ENCODE data around the gene SOWAHB. TPM values are rescaled to one million over a fixed set of nuclear protein-coding genes. Genes with fewer than 3 reads are reported as not detected.

The SOWAHB gene
- total and polyA plus RNA-seq, 12 donors, result 0.07 to 0.12 TPM; not detected in 10

GRCh38 chr4:76857074-76857409 is 40.9 kb downstream of the SOWAHB start:
- intact Hi-C loops (cut with DNase I), result no loop called here
- H3K4me1 ChIP-seq, result peaks cover 0 to 17% (median 3%) of the 10 kb centered on the region in 9 donors
- 58 to 70% methylated on average over 2 of the region's 2 CpGs for WGBS, 2 donors
- TF ChIP-seq CTCF (IDR thresholded peaks at IDR 0.05), result no peak
- DNase-seq, result no peak
- ATAC-seq, result peak in 3 of 8 donors; percentile 34 to 75 (median 50)
- H3K9me3 ChIP-seq, result no peaks in the 10 kb centered on the region
- no peaks in the 10 kb centered on the region for H3K27me3 ChIP-seq
- H3K27ac ChIP-seq, result peak overlapping the region in 3 of 10 donors; percentile 34 to 52 (median 36)
- H3K36me3 ChIP-seq, result no peaks in the 10 kb centered on the region
- no peak overlapping the region for H3K4me3 ChIP-seq

- DNase-seq (no peak), ATAC-seq (peak in 4 of 8 donors; percentile 29 to 35 (median 32))
- 47 to 53% methylated on average over 4 of the region's 4 CpGs for WGBS, 2 donors
- Histone ChIP-seq H3K27me3 (no peaks in the 10 kb centered on the region), H3K4me1 (peaks cover 0 to 17% (median 3%) of the 10 kb centered on the region in 9 donors), H3K9me3 (no peaks in the 10 kb centered on the region), H3K4me3 (no peak overlapping the region), H3K36me3 (no peaks in the 10 kb centered on the region), H3K27ac (peak overlapping the region in 3 of 10 donors; percentile 34 to 52 (median 36))
- TF ChIP-seq CTCF (IDR thresholded peaks at IDR 0.05), result no peak
- intact Hi-C loops (cut with DNase I), result no loop called here
These were observed 41.5 kb downstream of the SOWAHB start for GRCh38 chr4:76856243-76857073.

- peaks cover 0 to 18% (median 3%) of the 10 kb centered on the region in 9 donors for H3K4me1 ChIP-seq
- no peak overlapping the region for H3K27ac ChIP-seq
- intact Hi-C loops (cut with DNase I), result no loop called here
- no peak overlapping the region for H3K4me3 ChIP-seq
- no peaks in the 10 kb centered on the region for H3K36me3 ChIP-seq
- TF ChIP-seq CTCF (IDR thresholded peaks at IDR 0.05), result no peak
- ATAC-seq, result peak in 2 of 8 donors; percentile 39 to 42
- H3K9me3 ChIP-seq, result no peaks in the 10 kb centered on the region
- no peak for DNase-seq
- 85 to 89% methylated on average over 8 of the region's 8 CpGs for WGBS, 2 donors
- no peaks in the 10 kb centered on the region for H3K27me3 ChIP-seq
These were observed 43.1 kb downstream of the SOWAHB start for GRCh38 chr4:76854858-76855257.

GRCh38 chr4:76851375-76851774 is 46.6 kb downstream of the SOWAHB start:
- no peak overlapping the region for H3K4me3 ChIP-seq
- WGBS, 2 donors, result 76 to 93% methylated on average over 2 of the region's 2 CpGs
- no peak for TF ChIP-seq CTCF (IDR thresholded peaks at IDR 0.05)

More at GRCh38 chr4:76851375-76851774, 46.6 kb downstream of the SOWAHB start:
- Histone ChIP-seq H3K27me3 (no peaks in the 10 kb centered on the region), H3K4me1 (peaks cover 0 to 11% (median 3%) of the 10 kb centered on the region in 9 donors), H3K36me3 (no peaks in the 10 kb centered on the region), H3K9me3 (peaks cover 0 to 5% (median 0%) of the 10 kb centered on the region in 11 donors), H3K27ac (no peak overlapping the region)
- intact Hi-C loops (cut with DNase I), result no loop called here
- DNase-seq (no peak), ATAC-seq (no peak)

All from heart right ventricle (tissue), 16 donors.